ENCODE measurements around the gene DYRK1B. TPM values are rescaled to one million over a fixed set of nuclear protein-coding genes. Genes with fewer than 3 reads are reported as not detected.

DYRK1B gene
- total and polyA plus RNA-seq, 2 donors (not counting 1 experiment from before 2014, with no cell fraction given): 26.1 to 36.6 TPM

DNA sequence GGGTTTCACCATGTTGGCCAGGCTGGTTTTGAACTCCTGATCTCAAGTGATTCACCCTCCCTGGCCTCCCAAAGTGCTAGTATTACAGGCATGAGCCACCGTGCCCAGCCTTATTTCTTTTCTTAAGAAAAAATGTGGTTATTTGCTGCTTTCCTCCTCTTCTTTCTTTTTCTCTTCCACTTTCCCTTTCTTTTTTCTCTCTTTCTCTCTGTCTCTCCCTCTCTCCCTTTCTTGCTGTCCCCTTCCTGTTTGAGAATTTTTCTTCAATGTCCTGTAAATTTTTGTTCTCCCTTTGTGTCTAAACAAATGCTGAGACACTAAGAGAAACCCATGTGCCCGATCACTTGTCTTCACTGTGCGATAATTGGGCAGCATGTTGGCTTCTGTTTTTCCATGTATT is 53.1 kb downstream of the DYRK1B start:
- CTCF ChIA-PET: interaction anchor here (1.1 to 3.8 kb wide), 2 partner anchors 11 to 63 kb away, joined by 3 to 20 read pairs; no protein-coding TSS in a partner anchor
- H3K27me3 ChIP-seq (replicated peaks in 1 of 4; ENCODE audit: control extremely low read depth in 1 of 4, control insufficient read depth in 3 of 4, insufficient read depth in 4 of 4, low read length in 3 of 4): peaks cover 0 to 19% (median 13%) of the 10 kb centered on the region in 4 experiments

DNA sequence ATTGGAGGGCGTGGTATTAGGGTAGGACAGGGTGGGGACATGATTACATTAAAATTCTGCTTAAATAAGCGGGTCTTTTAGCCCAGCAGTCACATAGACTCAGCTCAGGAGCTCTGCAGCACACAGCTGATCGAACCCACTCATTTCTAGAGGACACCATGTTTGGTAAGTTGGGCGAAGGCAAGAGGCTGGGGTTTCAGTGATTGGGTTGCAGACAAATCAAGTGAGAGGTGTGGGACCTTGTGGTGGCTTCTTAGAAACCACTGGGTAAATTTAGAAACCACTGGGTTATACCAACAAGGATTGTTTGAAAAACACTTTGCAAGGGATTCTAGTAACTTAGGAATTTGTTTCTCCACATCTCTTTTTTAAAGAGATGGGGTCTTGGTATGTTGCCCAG is 55.2 kb downstream of the DYRK1B start, which contains the start of gene LEUTX:
TSS of gene LEUTX (plus strand) at position 92 of the 400 bp plus-strand sequence. CDS start at position 159, 67 bp downstream.
- ChIA-PET POLR2A (no interaction called here), CTCF (no interaction called here)
- Histone ChIP-seq H3K27ac (ENCODE audit: low read length in 2 of 2) (no peak within 1 kb of the TSS), H3K9ac (ENCODE audit: low read length) (no peak within 1 kb of the TSS), H3K4me1 (ENCODE audit: control insufficient read depth in 2 of 2, insufficient read depth in 2 of 2, low read length in 2 of 2) (no peaks in the 10 kb centered on the region), H3K27me3 (replicated peaks in 1 of 4; ENCODE audit: control extremely low read depth in 1 of 4, control insufficient read depth in 3 of 4, insufficient read depth in 4 of 4, low read length in 3 of 4) (peaks cover 0 to 7% (median 4%) of the 10 kb centered on the region in 4 experiments), H3K36me3 (replicated peaks in 1 of 2; ENCODE audit: control extremely low read depth in 1 of 2, control insufficient read depth in 1 of 2, extremely low read depth in 1 of 2, insufficient read depth in 2 of 2, low read length in 1 of 2) (no peaks in the 10 kb centered on the region), H4K20me1 (ENCODE audit: control insufficient read depth, insufficient read depth, low read length, poor library complexity, severe bottlenecking) (no peaks in the 10 kb centered on the region), H3K79me2 (ENCODE audit: control insufficient read depth, insufficient read depth, low read length) (no peaks in the 10 kb centered on the region), H3K4me3 (ENCODE audit: control extremely low read depth in 1 of 5, extremely low read depth in 1 of 5, insufficient read depth in 1 of 5, low read depth in 2 of 5, low read length in 4 of 5) (no peak within 1 kb of the TSS), H3K9me3 (ENCODE audit: control extremely low read depth in 1 of 3, control insufficient read depth in 2 of 3, insufficient read depth in 1 of 3, low read length in 2 of 3) (no peaks in the 10 kb centered on the region), H2AFZ (ENCODE audit: insufficient read depth, low read depth, low read length, poor library complexity, severe bottlenecking) (no peak within 1 kb of the TSS), H3K4me2 (replicated peaks; ENCODE audit: low read depth, low read length, poor library complexity, severe bottlenecking) (no peak within 1 kb of the TSS)
- no peak within 1 kb of the TSS for H3K27ac Mint-ChIP-seq
- no peaks in the 10 kb centered on the region for H3K9me3 Mint-ChIP-seq (ENCODE audit: insufficient read depth)
- intact Hi-C loops (cut with micrococcal nuclease): no loop called here
- ATAC-seq (ENCODE audit: low read depth): no peak
- TF ChIP-seq, protein P1, sequence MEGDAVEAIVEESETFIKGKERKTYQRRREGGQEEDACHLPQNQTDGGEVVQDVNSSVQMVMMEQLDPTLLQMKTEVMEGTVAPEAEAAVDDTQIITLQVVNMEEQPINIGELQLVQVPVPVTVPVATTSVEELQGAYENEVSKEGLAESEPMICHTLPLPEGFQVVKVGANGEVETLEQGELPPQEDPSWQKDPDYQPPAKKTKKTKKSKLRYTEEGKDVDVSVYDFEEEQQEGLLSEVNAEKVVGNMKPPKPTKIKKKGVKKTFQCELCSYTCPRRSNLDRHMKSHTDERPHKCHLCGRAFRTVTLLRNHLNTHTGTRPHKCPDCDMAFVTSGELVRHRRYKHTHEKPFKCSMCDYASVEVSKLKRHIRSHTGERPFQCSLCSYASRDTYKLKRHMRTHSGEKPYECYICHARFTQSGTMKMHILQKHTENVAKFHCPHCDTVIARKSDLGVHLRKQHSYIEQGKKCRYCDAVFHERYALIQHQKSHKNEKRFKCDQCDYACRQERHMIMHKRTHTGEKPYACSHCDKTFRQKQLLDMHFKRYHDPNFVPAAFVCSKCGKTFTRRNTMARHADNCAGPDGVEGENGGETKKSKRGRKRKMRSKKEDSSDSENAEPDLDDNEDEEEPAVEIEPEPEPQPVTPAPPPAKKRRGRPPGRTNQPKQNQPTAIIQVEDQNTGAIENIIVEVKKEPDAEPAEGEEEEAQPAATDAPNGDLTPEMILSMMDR (IDR thresholded peaks at IDR 0.05): no peak
- TF ChIP-seq EZH2 (IDR thresholded peaks at IDR 0.05; ENCODE audit: borderline replicate concordance, insufficient read depth, low read depth, low read length, poor library complexity, severe bottlenecking): no peak
- H3K27me3 Mint-ChIP-seq: peaks cover 45% of the 10 kb centered on the region
- no peaks in the 10 kb centered on the region for H3K4me1 Mint-ChIP-seq
- H3K4me3 Mint-ChIP-seq: no peak within 1 kb of the TSS
- 100% methylated on average over 1 of the region's 4 CpGs for WGBS (ENCODE audit: insufficient coverage)
- DNase-seq: no peak

More for the DNA sequence above, 53.1 kb downstream of the DYRK1B start:
- Histone ChIP-seq H2AFZ (ENCODE audit: insufficient read depth, low read depth, low read length, poor library complexity, severe bottlenecking) (no peak overlapping the region), H3K9ac (ENCODE audit: low read length) (no peak overlapping the region), H3K9me3 (ENCODE audit: control extremely low read depth in 1 of 3, control insufficient read depth in 2 of 3, insufficient read depth in 1 of 3, low read length in 2 of 3) (no peaks in the 10 kb centered on the region), H3K4me1 (ENCODE audit: control insufficient read depth in 2 of 2, insufficient read depth in 2 of 2, low read length in 2 of 2) (no peaks in the 10 kb centered on the region), H3K27ac (ENCODE audit: low read length in 2 of 2) (no peak overlapping the region), H3K4me2 (replicated peaks; ENCODE audit: low read depth, low read length, poor library complexity, severe bottlenecking) (no peak overlapping the region), H3K79me2 (ENCODE audit: control insufficient read depth, insufficient read depth, low read length) (no peaks in the 10 kb centered on the region), H3K4me3 (ENCODE audit: control extremely low read depth in 1 of 5, extremely low read depth in 1 of 5, insufficient read depth in 1 of 5, low read depth in 2 of 5, low read length in 4 of 5) (no peak overlapping the region), H4K20me1 (ENCODE audit: control insufficient read depth, insufficient read depth, low read length, poor library complexity, severe bottlenecking) (no peaks in the 10 kb centered on the region), H3K36me3 (replicated peaks in 1 of 2; ENCODE audit: control extremely low read depth in 1 of 2, control insufficient read depth in 1 of 2, extremely low read depth in 1 of 2, insufficient read depth in 2 of 2, low read length in 1 of 2) (no peaks in the 10 kb centered on the region)
- Mint-ChIP-seq H3K27ac (no peak overlapping the region), H3K4me1 (no peaks in the 10 kb centered on the region), H3K9me3 (ENCODE audit: insufficient read depth) (no peaks in the 10 kb centered on the region), H3K4me3 (no peak overlapping the region), H3K27me3 (peaks cover 62% of the 10 kb centered on the region)
- no CpG with 5 or more reads among the region's 3 CpGs for WGBS (ENCODE audit: insufficient coverage)
- intact Hi-C loops (cut with micrococcal nuclease): no loop called here
- POLR2A ChIA-PET: no interaction called here
- ATAC-seq (ENCODE audit: low read depth) (no peak), DNase-seq (no peak)
- TF ChIP-seq, protein P1 (IDR thresholded peaks at IDR 0.05): no peak
- no peak for TF ChIP-seq EZH2 (IDR thresholded peaks at IDR 0.05; ENCODE audit: borderline replicate concordance, insufficient read depth, low read depth, low read length, poor library complexity, severe bottlenecking)

Small RNA genes lying within 50 kb of the gene (small RNA-seq; reads per million reads assigned to genes)
- gene MIR6719 (ENCODE audit: insufficient read length, low read depth, low replicate concordance): not detected

Other genes starting within 250 kb of the DYRK1B start
- not detected in 2 replicates for gene LGALS13, start 231.6 kb downstream of the DYRK1B start, total RNA-seq
- gene LGALS13, start 231.6 kb downstream of the DYRK1B start, polyA plus RNA-seq: not detected in 2 replicates
- not detected in 2 replicates for gene LGALS16, start 178.2 kb downstream of the DYRK1B start, total RNA-seq
- not detected in 2 replicates for gene LGALS16, start 178.2 kb downstream of the DYRK1B start, polyA plus RNA-seq
- gene LGALS14, start 129.7 kb downstream of the DYRK1B start, total RNA-seq: not detected in 2 replicates
- not detected in 2 replicates for gene LGALS14, start 129.7 kb downstream of the DYRK1B start, polyA plus RNA-seq
- gene CLC, start 96.1 kb downstream of the DYRK1B start, total RNA-seq: not detected in 2 replicates
- gene CLC, start 96.1 kb downstream of the DYRK1B start, polyA plus RNA-seq: 0.33 TPM in 1 of 2 replicates, not detected in the other
- gene LEUTX, start 55.3 kb downstream of the DYRK1B start, total RNA-seq: not detected in 2 replicates
- not detected in 2 replicates for gene LEUTX, start 55.3 kb downstream of the DYRK1B start, polyA plus RNA-seq
- 253 and 254 TPM in 2 replicates for gene FBL, start 12.2 kb upstream of the DYRK1B start, total RNA-seq
- gene FBL, start 12.2 kb upstream of the DYRK1B start, polyA plus RNA-seq: 320 and 376 TPM in 2 replicates
- gene FCGBP, start 100.5 kb upstream of the DYRK1B start, total RNA-seq: 22.9 and 23.4 TPM in 2 replicates
- 5.7 and 11.3 TPM in 2 replicates for gene FCGBP, start 100.5 kb upstream of the DYRK1B start, polyA plus RNA-seq
- gene PSMC4, start 137.0 kb upstream of the DYRK1B start, total RNA-seq: 56.6 and 58.2 TPM in 2 replicates
- gene PSMC4, start 137.0 kb upstream of the DYRK1B start, polyA plus RNA-seq: 63.0 and 90.5 TPM in 2 replicates
- gene ZNF546, start 162.9 kb upstream of the DYRK1B start, total RNA-seq: 15.7 and 16.6 TPM in 2 replicates
- gene ZNF546, start 162.9 kb upstream of the DYRK1B start, polyA plus RNA-seq: 1.8 and 3.8 TPM in 2 replicates
- 57.4 and 57.6 TPM in 2 replicates for gene ZNF780B, start 222.1 kb upstream of the DYRK1B start, total RNA-seq
- 5.2 and 8.5 TPM in 2 replicates for gene ZNF780B, start 222.1 kb upstream of the DYRK1B start, polyA plus RNA-seq